Measurements from ENCODE around the gene GRIP2. TPM values are rescaled to one million over a fixed set of nuclear protein-coding genes. Genes with fewer than 3 reads are reported as not detected.
"Not testable (repeated sequence)": the region's sequence is repeated elsewhere in the genome, so short reads cannot be mapped to it uniquely, and the experiment has no call there.

The GRIP2 gene
- total RNA-seq, 6 donors from 2014 or later = 0.33 to 1.0 (median 0.59) TPM

GRCh38 chr3:14516738-14517345 is 23.3 kb downstream of the GRIP2 start:
- TF ChIP-seq POLR2A (IDR thresholded peaks at IDR 0.05) = no peak
- no peak for TF ChIP-seq EP300 (IDR thresholded peaks at IDR 0.05)
- TF ChIP-seq, protein P1, sequence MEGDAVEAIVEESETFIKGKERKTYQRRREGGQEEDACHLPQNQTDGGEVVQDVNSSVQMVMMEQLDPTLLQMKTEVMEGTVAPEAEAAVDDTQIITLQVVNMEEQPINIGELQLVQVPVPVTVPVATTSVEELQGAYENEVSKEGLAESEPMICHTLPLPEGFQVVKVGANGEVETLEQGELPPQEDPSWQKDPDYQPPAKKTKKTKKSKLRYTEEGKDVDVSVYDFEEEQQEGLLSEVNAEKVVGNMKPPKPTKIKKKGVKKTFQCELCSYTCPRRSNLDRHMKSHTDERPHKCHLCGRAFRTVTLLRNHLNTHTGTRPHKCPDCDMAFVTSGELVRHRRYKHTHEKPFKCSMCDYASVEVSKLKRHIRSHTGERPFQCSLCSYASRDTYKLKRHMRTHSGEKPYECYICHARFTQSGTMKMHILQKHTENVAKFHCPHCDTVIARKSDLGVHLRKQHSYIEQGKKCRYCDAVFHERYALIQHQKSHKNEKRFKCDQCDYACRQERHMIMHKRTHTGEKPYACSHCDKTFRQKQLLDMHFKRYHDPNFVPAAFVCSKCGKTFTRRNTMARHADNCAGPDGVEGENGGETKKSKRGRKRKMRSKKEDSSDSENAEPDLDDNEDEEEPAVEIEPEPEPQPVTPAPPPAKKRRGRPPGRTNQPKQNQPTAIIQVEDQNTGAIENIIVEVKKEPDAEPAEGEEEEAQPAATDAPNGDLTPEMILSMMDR (IDR thresholded peaks at IDR 0.05) = no peak
- TF ChIP-seq POLR2AphosphoS5 (IDR thresholded peaks at IDR 0.05) = no peak
- no peaks in the 10 kb centered on the region for H3K27me3 ChIP-seq
- no peak for ATAC-seq (ENCODE audit: low FRiP score in 2 of 2)
- no peaks in the 10 kb centered on the region for H3K36me3 ChIP-seq
- DNase-seq = no peak
- no peak overlapping the region for H3K4me3 ChIP-seq
- H3K9me3 ChIP-seq = no peaks in the 10 kb centered on the region
- 67 to 73% methylated on average over 7 to 13 of the region's 13 CpGs for WGBS, 2 donors
- H3K4me1 ChIP-seq = no peaks in the 10 kb centered on the region
- H3K27ac ChIP-seq = no peak overlapping the region

DNA sequence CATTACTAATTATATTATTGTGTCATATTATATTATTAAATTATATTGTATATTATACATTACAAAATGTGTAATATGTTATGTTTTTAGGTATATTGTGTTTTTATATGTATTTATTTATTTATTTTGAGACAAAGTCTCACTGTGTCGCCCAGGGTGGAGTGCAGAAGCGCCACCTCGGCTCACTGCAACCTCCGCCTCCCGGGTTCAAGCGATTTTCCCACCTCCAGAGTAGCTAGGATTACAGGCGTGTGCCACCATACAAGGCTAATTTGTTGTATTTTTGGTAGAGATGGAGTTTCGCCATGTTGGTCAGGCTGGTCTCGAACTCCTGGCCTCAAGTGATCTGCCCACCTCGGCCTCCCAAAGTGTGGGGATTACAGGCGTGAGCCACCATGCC is 24.6 kb downstream of the GRIP2 start:
- H3K4me3 ChIP-seq; H3K9me3 ChIP-seq; H3K4me1 ChIP-seq; H3K27me3 ChIP-seq; ATAC-seq (ENCODE audit: low FRiP score in 2 of 2); H3K36me3 ChIP-seq; DNase-seq; H3K27ac ChIP-seq: not testable (repeated sequence)
- 90 to 95% methylated on average over 11 of the region's 11 CpGs for WGBS, 2 donors

- no peak for DNase-seq
- Histone ChIP-seq H3K4me1 (no peaks in the 10 kb centered on the region), H3K27ac (no peak overlapping the region), H3K36me3 (no peaks in the 10 kb centered on the region), H3K4me3 (no peak overlapping the region), H3K27me3 (no peaks in the 10 kb centered on the region), H3K9me3 (no peaks in the 10 kb centered on the region)
- no peak for TF ChIP-seq EP300 (IDR thresholded peaks at IDR 0.05)
- no peak for TF ChIP-seq POLR2AphosphoS5 (IDR thresholded peaks at IDR 0.05)
- no peak for TF ChIP-seq POLR2A (IDR thresholded peaks at IDR 0.05)
- TF ChIP-seq, protein P1 (IDR thresholded peaks at IDR 0.05) = no peak
- WGBS, 2 donors = 88 to 92% methylated on average over 12 to 17 of the region's 17 CpGs
- ATAC-seq (ENCODE audit: low FRiP score in 2 of 2) = no peak
Observed at GRCh38 chr3:14514323-14514720, 25.8 kb downstream of the GRIP2 start.

DNA sequence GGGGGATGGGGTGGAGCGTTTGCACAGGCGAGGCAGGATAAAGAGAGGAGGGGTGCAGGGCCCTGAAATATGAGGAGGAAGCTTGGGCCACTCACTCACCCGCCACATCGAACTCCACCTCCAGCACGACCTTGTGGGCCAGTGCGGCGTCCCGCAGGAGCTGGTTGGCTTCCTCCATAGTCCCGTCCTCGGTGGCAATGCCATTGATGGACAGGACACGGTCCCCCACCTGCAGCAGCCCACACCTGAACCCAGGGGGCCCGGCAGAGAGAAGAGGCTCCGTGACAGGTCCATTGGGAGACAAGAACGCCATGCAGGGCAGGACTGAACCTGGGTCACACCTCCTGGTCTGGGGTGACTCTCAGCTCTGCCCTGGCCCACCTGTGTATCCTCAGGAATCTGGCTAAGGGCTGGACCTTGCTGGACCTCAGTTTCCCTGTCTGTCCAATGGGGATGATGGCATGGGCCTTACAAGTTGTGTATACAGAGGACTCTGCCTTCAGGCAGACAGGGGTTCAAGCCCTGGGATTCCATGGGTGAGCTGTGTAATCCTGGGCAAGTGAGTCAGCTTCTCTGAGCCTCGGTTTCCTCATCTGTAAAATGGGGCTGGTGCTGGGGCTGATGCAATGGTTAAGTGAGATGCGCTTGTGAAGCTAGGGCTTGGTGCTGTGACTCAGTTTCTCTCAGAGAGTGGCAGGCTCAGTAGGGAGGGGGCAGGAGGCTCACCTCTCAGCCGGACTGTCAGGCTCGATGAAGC is 26.4 kb downstream of the GRIP2 start:
- Histone ChIP-seq H3K27ac (no peak overlapping the region), H3K9me3 (no peaks in the 10 kb centered on the region), H3K4me1 (peaks cover 0 to 5% (median 4%) of the 10 kb centered on the region in 4 donors), H3K36me3 (no peaks in the 10 kb centered on the region), H3K4me3 (no peak overlapping the region), H3K27me3 (no peaks in the 10 kb centered on the region)
- no peak for ATAC-seq (ENCODE audit: low FRiP score in 2 of 2)
- 71 to 76% methylated on average over 15 to 18 of the region's 18 CpGs for WGBS, 2 donors
- TF ChIP-seq, protein P1 (IDR thresholded peaks at IDR 0.05) = no peak
- TF ChIP-seq POLR2A (IDR thresholded peaks at IDR 0.05) (no peak), POLR2AphosphoS5 (IDR thresholded peaks at IDR 0.05) (no peak), EP300 (IDR thresholded peaks at IDR 0.05) (no peak)
- DNase-seq = no peak

DNA sequence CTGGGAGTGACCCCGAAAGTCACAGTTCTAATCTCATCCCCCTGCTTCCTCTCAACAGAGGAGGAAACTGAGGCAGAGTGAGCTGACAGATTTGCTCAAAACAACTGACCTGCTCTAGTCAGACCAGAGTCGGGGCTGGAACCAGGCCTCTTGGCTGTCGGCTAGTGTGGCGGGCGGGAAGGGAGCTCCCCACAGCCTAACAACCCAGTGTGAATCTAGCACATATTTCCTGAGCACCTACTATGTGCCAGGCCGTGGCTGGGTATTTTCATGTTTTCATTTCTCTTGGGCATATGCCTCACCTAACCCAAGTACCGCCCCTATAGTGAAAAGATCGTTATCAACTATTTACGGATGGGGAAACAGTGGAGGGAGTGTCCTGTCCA is 27.2 kb downstream of the GRIP2 start:
- peaks cover 0 to 6% (median 4%) of the 10 kb centered on the region in 4 donors for H3K4me1 ChIP-seq
- no peak overlapping the region for H3K27ac ChIP-seq
- 71 to 81% methylated on average over 9 of the region's 9 CpGs for WGBS, 2 donors
- H3K4me3 ChIP-seq = no peak overlapping the region
- H3K27me3 ChIP-seq = no peaks in the 10 kb centered on the region
- H3K36me3 ChIP-seq = no peaks in the 10 kb centered on the region
- no peak for TF ChIP-seq POLR2AphosphoS5 (IDR thresholded peaks at IDR 0.05)
- no peak for TF ChIP-seq EP300 (IDR thresholded peaks at IDR 0.05)
- TF ChIP-seq, protein P1 (IDR thresholded peaks at IDR 0.05) = no peak
- no peak for TF ChIP-seq POLR2A (IDR thresholded peaks at IDR 0.05)
- no peak for DNase-seq
- no peaks in the 10 kb centered on the region for H3K9me3 ChIP-seq
- no peak for ATAC-seq (ENCODE audit: low FRiP score in 2 of 2)
